Camera-type eye (tissue), 1 donor: ENCODE data around the gene OR10G2. TPM values are rescaled to one million over a fixed set of nuclear protein-coding genes. Genes with fewer than 3 reads are reported as not detected.

ENCODE experiments used
- total RNA-seq: library from RNA; depleted of rRNA; stranded (reverse); fragments of >200 nt; gene quantifications from one replicate; pipeline ENCODE4 v1.2.3, GENCODE V29; 2014

The OR10G2 gene, protein sequence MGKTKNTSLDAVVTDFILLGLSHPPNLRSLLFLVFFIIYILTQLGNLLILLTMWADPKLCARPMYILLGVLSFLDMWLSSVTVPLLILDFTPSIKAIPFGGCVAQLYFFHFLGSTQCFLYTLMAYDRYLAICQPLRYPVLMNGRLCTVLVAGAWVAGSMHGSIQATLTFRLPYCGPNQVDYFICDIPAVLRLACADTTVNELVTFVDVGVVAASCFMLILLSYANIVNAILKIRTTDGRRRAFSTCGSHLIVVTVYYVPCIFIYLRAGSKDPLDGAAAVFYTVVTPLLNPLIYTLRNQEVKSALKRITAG
- total RNA-seq: not detected

DNA sequence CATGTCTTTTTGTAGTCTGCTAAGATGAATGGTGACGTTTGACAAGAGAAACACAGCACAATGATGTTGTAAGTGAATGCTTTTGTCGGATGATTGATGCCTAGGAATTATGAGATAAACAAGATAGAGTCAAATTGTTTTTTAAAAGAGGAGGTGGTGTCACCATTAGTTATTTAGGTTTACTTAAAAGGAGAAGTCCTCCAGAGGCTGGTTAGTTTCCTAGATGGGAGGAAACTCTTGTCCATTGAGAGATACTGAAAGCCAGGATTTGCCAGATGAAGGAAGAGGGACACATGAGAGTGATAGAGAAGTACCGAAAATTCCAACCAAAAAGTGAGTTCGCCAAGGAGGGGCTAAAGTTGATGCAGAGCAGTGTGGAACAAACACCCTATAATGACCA lies at the start of gene OR10G2:
OR10G2 (minus strand) TSS at position 101 of the 400 bp plus-strand sequence; CDS start at position 3, 98 bp downstream.

DNA sequence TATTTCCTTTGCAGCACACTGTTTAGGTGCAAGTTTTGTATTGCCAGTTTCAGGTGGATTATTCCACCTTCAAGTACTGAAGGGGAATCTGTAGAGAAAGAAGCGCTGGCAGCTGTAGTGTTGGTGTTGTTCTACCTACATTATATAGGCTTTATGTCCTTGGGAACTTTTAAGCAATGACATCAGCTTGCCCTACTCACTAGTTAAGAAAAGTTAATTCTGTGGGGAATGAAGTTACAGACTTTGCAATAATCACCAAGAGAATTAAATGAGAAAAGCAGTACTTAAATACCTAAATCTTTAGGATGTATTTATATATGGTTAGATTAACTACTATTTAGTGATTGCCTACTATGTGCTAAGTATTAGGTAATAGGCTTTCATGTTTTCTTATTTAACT lies 39.0 kb upstream of the OR10G2 start, which contains the start of gene OR4E1:
OR4E1 (minus strand) TSS at position 101 of the 400 bp plus-strand sequence. CDS start 2,883 bp downstream, outside the sequence.

DNA sequence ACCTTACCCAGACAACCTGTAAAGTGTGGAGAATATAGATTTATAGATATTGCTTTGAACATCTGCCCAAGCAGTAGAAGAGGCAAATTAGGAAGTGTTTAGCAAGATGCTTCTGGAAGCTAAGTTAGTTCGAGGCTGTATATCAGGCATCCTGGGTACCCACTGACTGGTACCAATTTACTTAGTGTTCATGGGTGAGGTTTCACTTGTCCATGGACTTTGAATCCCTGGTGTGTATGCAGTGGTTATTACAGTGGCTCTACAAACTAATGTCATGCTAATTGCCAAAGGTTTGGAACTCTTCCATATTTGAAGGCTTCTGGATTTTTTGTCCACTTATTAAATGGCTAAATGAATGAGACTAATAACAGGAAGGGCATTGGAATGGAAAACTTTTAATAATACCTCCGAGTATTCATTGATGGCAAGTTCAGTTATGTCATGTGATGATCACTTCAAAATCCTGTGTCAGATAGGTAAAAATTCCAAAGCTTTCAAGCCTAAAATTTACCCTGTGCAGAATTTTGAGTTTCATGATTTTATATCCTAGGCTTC lies 18.7 kb upstream of the OR10G2 start, which contains the start of gene OR4E2:
OR4E2 (plus strand) TSS at position 505 of the 555 bp plus-strand sequence. CDS start 11,248 bp downstream, outside the sequence.

Other genes with a start within 250 kb of the OR10G2 start
- gene CHD8, start 178.8 kb downstream of the OR10G2 start, total RNA-seq: 83.3 TPM
- gene RAB2B, start 158.0 kb downstream of the OR10G2 start, total RNA-seq: 45.2 TPM
- gene TOX4, start 157.7 kb downstream of the OR10G2 start, total RNA-seq: 47.1 TPM
- gene METTL3, start 123.6 kb downstream of the OR10G2 start, total RNA-seq: 112 TPM
- gene SALL2, start 108.6 kb downstream of the OR10G2 start, total RNA-seq: 35.7 TPM
- not detected for gene OR10G3, start 54.9 kb downstream of the OR10G2 start, total RNA-seq
- gene OR4E2, start 18.9 kb upstream of the OR10G2 start, total RNA-seq: not detected
- gene OR4E1, start 38.9 kb upstream of the OR10G2 start, total RNA-seq: not detected